Chondrocyte (in vitro differentiated cells): ENCODE measurements around the gene ZNF226. TPM values are rescaled to one million over a fixed set of nuclear protein-coding genes. Genes with fewer than 3 reads are reported as not detected.
"Not testable (repeated sequence)": the region's sequence is repeated elsewhere in the genome, so short reads cannot be mapped to it uniquely, and the experiment has no call there.

Experiments used
- DNase-seq: peaks from one replicate; pipeline ENCODE4 v3.0.0; 2021; ENCODE audit warnings: mixed read lengths, low spot score
- H3K27ac Mint-ChIP-seq: one replicate; pipeline ENCODE4 v1.8.0; 2021; ENCODE audit warnings: mild to moderate bottlenecking, moderate library complexity, mixed read lengths; ENCODE audit not compliant: unreplicated experiment
- H3K27me3 Mint-ChIP-seq: 2 replicates; pipeline ENCODE4 v1.8.0; 2021; ENCODE audit warnings: low read depth, mixed read lengths
- H3K36me3 Mint-ChIP-seq: 2 replicates; pipeline ENCODE4 v1.8.0; 2021; ENCODE audit warnings: low read depth, mixed read lengths
- H3K4me1 Mint-ChIP-seq: 2 replicates; pipeline ENCODE4 v1.8.0; 2021; ENCODE audit warnings: low read depth, mild to moderate bottlenecking, mixed read lengths
- H3K4me3 Mint-ChIP-seq: one replicate; pipeline ENCODE4 v1.8.0; 2021; ENCODE audit warnings: mild to moderate bottlenecking, moderate library complexity, mixed read lengths; ENCODE audit not compliant: unreplicated experiment
- H3K9me3 Mint-ChIP-seq: 2 replicates; pipeline ENCODE4 v1.8.0; 2021; ENCODE audit warnings: low read depth, mixed read lengths
- CTCF ChIP-seq: fragments of 200-600 bp; sonication (generic); IDR thresholded peaks from 2 replicates; pipeline ENCODE4 v1.5.0; 2021; ENCODE audit warnings: antibody characterized with exemption, mild to moderate bottlenecking, moderate library complexity
- long read RNA-seq: library from polyadenylated mRNA; stranded (forward); transcript quantifications from one replicate; pipeline ENCODE4 v2.0.0, GENCODE V29; 2021
- total RNA-seq: library from RNA; stranded (reverse); gene quantifications from 3 replicates; pipeline ENCODE4 v1.2.1, GENCODE V29; 2021

ZNF226 gene
- total RNA-seq: 20.5 to 34.2 TPM (median 25.0 TPM) in 3 replicates
- long read RNA-seq, transcript ZNF226-201 (6 exons, 817 nt): major isoform, 10 of 24 reads
- long read RNA-seq, partial matches to known transcripts: 5 of 24 reads
- long read RNA-seq, other reads (novel, unspliced or antisense): 6 of 24 reads

DNA sequence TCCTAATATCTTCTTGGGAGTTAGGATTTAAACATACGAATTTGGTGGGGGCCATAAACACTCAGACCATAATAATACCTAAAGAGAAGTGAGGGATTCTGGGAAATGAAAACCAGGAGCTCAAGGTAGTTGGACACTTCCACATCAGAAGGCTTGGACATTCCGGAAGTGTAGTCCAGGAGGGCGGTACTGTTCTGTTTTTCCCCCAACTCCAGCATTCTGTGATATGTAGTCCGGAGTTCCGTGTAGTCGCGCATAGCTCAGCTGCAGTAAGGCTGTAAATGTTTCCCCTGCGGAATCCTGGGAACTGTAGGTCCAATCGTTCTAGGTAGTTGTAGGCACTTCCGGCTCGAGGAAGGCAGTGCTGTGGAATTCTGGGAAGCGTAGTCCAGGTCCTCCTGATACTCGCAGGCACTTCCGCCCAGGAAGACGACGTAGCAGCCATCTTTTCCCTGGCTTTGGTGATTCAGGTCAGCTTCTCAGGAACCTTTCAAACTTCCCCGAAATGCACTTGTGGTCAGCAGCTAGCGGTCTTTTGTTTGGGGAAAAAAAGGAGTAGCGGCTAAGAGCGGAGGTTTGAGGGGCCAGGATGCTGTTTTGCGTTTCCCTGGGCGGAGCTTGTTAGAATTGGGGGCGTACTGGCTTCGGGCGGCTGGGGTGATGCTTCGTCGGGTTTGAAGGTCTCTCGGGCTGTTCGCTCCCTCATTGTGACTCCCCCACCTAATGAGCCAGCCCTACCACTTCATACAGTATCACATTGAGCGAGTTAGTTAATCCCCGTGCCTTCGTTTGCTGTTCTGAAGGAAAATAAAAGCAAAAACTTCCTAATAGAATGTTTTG, at the start of gene ZNF226:
TSS of gene ZNF226 (plus strand) at position 428 of the 840 bp plus-strand sequence. CDS start 4,981 bp downstream, outside the sequence.
- Mint-ChIP-seq H3K27ac (peak within 1 kb of the TSS; percentile 99), H3K9me3 (peaks cover 32% of the 10 kb centered on the region), H3K4me3 (peak within 1 kb of the TSS; percentile 98), H3K4me1 (peaks cover 29% of the 10 kb centered on the region), H3K36me3 (peaks cover 24% of the 10 kb centered on the region), H3K27me3 (no peaks in the 10 kb centered on the region)
- no peak for TF ChIP-seq CTCF
- DNase-seq: peak; percentile 94

DNA sequence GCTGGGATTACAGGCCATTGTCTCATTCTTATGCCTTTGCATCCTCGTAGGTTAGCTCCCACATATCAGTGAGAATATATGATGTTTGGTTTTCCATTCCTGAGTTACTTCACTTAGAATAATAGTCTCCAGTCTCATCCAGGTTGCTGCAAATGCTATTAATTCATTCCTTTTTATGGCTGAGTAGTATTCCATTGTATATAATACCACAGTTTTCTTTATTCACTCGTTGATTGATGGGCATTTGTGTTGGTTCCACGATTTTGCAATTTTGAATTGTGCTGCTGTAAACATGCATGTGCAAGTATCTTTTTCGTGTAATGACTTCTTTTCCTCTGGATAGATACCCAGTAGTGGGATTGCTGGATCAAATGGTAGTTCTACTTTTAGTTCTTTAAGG, 43.7 kb upstream of the ZNF226 start:
- peaks cover 73% of the 10 kb centered on the region for H3K36me3 Mint-ChIP-seq
- H3K4me1 Mint-ChIP-seq, H3K4me3 Mint-ChIP-seq, H3K27me3 Mint-ChIP-seq, DNase-seq, H3K27ac Mint-ChIP-seq: not testable (repeated sequence)
- peaks cover 34% of the 10 kb centered on the region for H3K9me3 Mint-ChIP-seq

GRCh38 chr19:44131955-44132354, 32.9 kb upstream of the ZNF226 start:
- Mint-ChIP-seq H3K9me3 (peaks cover 19% of the 10 kb centered on the region), H3K27me3 (no peaks in the 10 kb centered on the region), H3K4me1 (no peaks in the 10 kb centered on the region), H3K36me3 (peaks cover 31% of the 10 kb centered on the region), H3K27ac (no peak overlapping the region), H3K4me3 (no peak overlapping the region)
- no peak for DNase-seq
- TF ChIP-seq CTCF: no peak

GRCh38 chr19:44141191-44142058, 23.5 kb upstream of the ZNF226 start, which contains the start of gene ZNF234:
TSS of gene ZNF234 (plus strand) at chr19:44141554. CDS start at chr19:44144633, 3,079 bp downstream.
- no peaks in the 10 kb centered on the region for H3K9me3 Mint-ChIP-seq
- H3K27me3 Mint-ChIP-seq: no peaks in the 10 kb centered on the region
- TF ChIP-seq CTCF: peak; percentile 50
- H3K4me3 Mint-ChIP-seq: peak within 1 kb of the TSS; percentile 93
- H3K36me3 Mint-ChIP-seq: peaks cover 6% of the 10 kb centered on the region
- DNase-seq: no peak
- H3K27ac Mint-ChIP-seq: peak within 1 kb of the TSS; percentile 91
- peaks cover 22% of the 10 kb centered on the region for H3K4me1 Mint-ChIP-seq

GRCh38 chr19:44142059-44142433, 22.9 kb upstream of the ZNF226 start:
- peaks cover 6% of the 10 kb centered on the region for H3K36me3 Mint-ChIP-seq
- peak overlapping the region; percentile 93 for H3K4me3 Mint-ChIP-seq
- TF ChIP-seq CTCF: no peak
- peak overlapping the region; percentile 65 for H3K27ac Mint-ChIP-seq
- no peak for DNase-seq
- H3K4me1 Mint-ChIP-seq: peaks cover 22% of the 10 kb centered on the region
- H3K9me3 Mint-ChIP-seq: no peaks in the 10 kb centered on the region
- H3K27me3 Mint-ChIP-seq: no peaks in the 10 kb centered on the region
